A549 (cell line): Measurements from ENCODE around the gene TMEM221.

ENCODE experiments used
- ELK1 ChIP-seq: fragments of 150-350 bp; IDR thresholded peaks from 2 replicates; pipeline ENCODE4 v1.6.1; 2014; ENCODE audit warnings: low read depth, mild to moderate bottlenecking, low read length
- EP300 ChIP-seq, 2 experiments: fragments of >200 bp; sonication (Bioruptor Twin); formaldehyde crosslinking; IDR thresholded peaks; 2 replicates in 1 of 2; 3 replicates in 1 of 2; pipeline ENCODE4 v1.6.1; 2016 to 2017
- HOXA7 ChIP-seq: fragments of 250-450 bp; sonication (Bioruptor Pico); IDR thresholded peaks from 2 replicates; pipeline ENCODE4 v1.5.0; 2020; ENCODE audit warnings: mild to moderate bottlenecking, moderate library complexity
- MAZ ChIP-seq: fragments of 150-350 bp; IDR thresholded peaks from 2 replicates; pipeline ENCODE4 v1.6.1; 2014; ENCODE audit warnings: antibody characterized with exemption, low read depth, low read length, borderline replicate concordance
- POLR2A ChIP-seq: IDR thresholded peaks from 2 replicates; pipeline ENCODE4 v1.6.1; 2012; ENCODE audit warnings: mild to moderate bottlenecking, low read length
- RAD21 ChIP-seq, 2 experiments: fragments of >200 bp in 1 of 2; sonication (Bioruptor Twin) in 1 of 2; formaldehyde crosslinking in 1 of 2; IDR thresholded peaks in 1 of 2; conservative IDR thresholded peaks in 1 of 2; 2 replicates in 1 of 2; 3 replicates in 1 of 2; pipeline ENCODE4 v1.6.1; 2012 to 2018; ENCODE audit warnings: inconsistent platforms in 1 of 2
- TF ChIP-seq, protein P1 (sequence below): fragments of >200 bp; sonication (Bioruptor Twin); formaldehyde crosslinking; IDR thresholded peaks from 3 replicates; pipeline ENCODE4 v1.5.1; 2016
- TF ChIP-seq, protein P2 (sequence below): fragments of 450-650 bp; IDR thresholded peaks from 2 replicates; pipeline ENCODE4 v1.6.1; 2014; ENCODE audit warnings: antibody characterized with exemption
- TF ChIP-seq, protein P3 (sequence below): IDR thresholded peaks from 2 replicates; pipeline ENCODE4 v1.6.1; 2012

GRCh38 chr19:17460372-17461230 lies 12.1 kb upstream of the TMEM221 start, which contains the start of gene NXNL1:
- TF ChIP-seq, protein P1, sequence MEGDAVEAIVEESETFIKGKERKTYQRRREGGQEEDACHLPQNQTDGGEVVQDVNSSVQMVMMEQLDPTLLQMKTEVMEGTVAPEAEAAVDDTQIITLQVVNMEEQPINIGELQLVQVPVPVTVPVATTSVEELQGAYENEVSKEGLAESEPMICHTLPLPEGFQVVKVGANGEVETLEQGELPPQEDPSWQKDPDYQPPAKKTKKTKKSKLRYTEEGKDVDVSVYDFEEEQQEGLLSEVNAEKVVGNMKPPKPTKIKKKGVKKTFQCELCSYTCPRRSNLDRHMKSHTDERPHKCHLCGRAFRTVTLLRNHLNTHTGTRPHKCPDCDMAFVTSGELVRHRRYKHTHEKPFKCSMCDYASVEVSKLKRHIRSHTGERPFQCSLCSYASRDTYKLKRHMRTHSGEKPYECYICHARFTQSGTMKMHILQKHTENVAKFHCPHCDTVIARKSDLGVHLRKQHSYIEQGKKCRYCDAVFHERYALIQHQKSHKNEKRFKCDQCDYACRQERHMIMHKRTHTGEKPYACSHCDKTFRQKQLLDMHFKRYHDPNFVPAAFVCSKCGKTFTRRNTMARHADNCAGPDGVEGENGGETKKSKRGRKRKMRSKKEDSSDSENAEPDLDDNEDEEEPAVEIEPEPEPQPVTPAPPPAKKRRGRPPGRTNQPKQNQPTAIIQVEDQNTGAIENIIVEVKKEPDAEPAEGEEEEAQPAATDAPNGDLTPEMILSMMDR: no peak
- TF ChIP-seq EP300 (IDR thresholded peaks at IDR 0.05): no peak
- no peak for TF ChIP-seq MAZ
- TF ChIP-seq, protein P2, sequence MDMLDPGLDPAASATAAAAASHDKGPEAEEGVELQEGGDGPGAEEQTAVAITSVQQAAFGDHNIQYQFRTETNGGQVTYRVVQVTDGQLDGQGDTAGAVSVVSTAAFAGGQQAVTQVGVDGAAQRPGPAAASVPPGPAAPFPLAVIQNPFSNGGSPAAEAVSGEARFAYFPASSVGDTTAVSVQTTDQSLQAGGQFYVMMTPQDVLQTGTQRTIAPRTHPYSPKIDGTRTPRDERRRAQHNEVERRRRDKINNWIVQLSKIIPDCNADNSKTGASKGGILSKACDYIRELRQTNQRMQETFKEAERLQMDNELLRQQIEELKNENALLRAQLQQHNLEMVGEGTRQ: no peak
- no peak for TF ChIP-seq POLR2A
- TF ChIP-seq, protein P3, sequence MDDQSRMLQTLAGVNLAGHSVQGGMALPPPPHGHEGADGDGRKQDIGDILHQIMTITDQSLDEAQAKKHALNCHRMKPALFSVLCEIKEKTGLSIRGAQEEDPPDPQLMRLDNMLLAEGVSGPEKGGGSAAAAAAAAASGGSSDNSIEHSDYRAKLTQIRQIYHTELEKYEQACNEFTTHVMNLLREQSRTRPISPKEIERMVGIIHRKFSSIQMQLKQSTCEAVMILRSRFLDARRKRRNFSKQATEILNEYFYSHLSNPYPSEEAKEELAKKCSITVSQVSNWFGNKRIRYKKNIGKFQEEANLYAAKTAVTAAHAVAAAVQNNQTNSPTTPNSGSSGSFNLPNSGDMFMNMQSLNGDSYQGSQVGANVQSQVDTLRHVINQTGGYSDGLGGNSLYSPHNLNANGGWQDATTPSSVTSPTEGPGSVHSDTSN: no peak
- no peak for TF ChIP-seq ELK1
- TF ChIP-seq HOXA7 (CRISPR knock-in tag): no peak
- TF ChIP-seq RAD21 (conservative IDR thresholded peaks at IDR 0.05 in 1 of 2, IDR thresholded peaks at IDR 0.05 in 1 of 2): no peak
